K562 (cell line): ENCODE data around the gene SPATS2.

ENCODE experiments used
- CBFB ChIP-seq: sonication (generic); formaldehyde crosslinking; IDR thresholded peaks from 2 replicates; pipeline ENCODE4 v1.4.0; 2020; ENCODE audit warnings: mild to moderate bottlenecking, missing genetic modification reagents
- EHMT2 ChIP-seq: fragments of 450-650 bp; IDR thresholded peaks from 2 replicates; pipeline ENCODE4 v1.6.1; 2018; ENCODE audit warnings: antibody characterized with exemption
- LARP7 ChIP-seq: fragments of 450-650 bp; IDR thresholded peaks from 2 replicates; pipeline ENCODE4 v1.6.1; 2016
- LEF1 ChIP-seq: fragments of 450-650 bp; IDR thresholded peaks from 2 replicates; pipeline ENCODE4 v1.6.1; 2016; ENCODE audit warnings: mild to moderate bottlenecking
- MEIS2 ChIP-seq: fragments of 450-650 bp; IDR thresholded peaks from 2 replicates; pipeline ENCODE4 v1.6.1; 2014; ENCODE audit warnings: mild to moderate bottlenecking; ENCODE audit not compliant: partially characterized antibody
- POLR2A ChIP-seq: fragments of 450-650 bp; conservative IDR thresholded peaks from 2 replicates; pipeline ENCODE4 v1.6.1; 2016
- PTBP1 ChIP-seq: fragments of 200-400 bp; formaldehyde crosslinking; IDR thresholded peaks from 2 replicates; pipeline ENCODE4 v1.6.1; 2017; ENCODE audit warnings: low read depth, low read length
- RAD21 ChIP-seq, 2 experiments: fragments of 250-450 bp in 1 of 2; fragments of 450-650 bp in 1 of 2; sonication (Bioruptor Pico) in 1 of 2; formaldehyde crosslinking in 1 of 2; IDR thresholded peaks in 1 of 2; conservative IDR thresholded peaks in 1 of 2; 2 replicates each; pipeline versions ENCODE4 v1.4.0 to v1.8.0; 2020 to 2022; ENCODE audit warnings: mild to moderate bottlenecking in 2 of 2, moderate library complexity in 1 of 2
- SP2 ChIP-seq: IDR thresholded peaks from 2 replicates; pipeline ENCODE4 v1.6.1; 2011; ENCODE audit warnings: mild to moderate bottlenecking, low read depth, low read length, moderate library complexity; ENCODE audit not compliant: poor library complexity, severe bottlenecking; ENCODE audit errors: extremely low read depth
- ZBTB11 ChIP-seq, 3 experiments: fragments of 200-800 bp in 1 of 3; fragments of 250-450 bp in 1 of 3; fragments of 450-650 bp in 1 of 3; sonication (Bioruptor Pico) in 1 of 3; sonication (Bioruptor generic) in 1 of 3; formaldehyde crosslinking in 1 of 3; IDR thresholded peaks; 2 replicates each; pipeline versions ENCODE4 v1.6.1 to v1.8.0; 2016 to 2022; ENCODE audit warnings: mild to moderate bottlenecking in 2 of 3, missing genetic modification characterization in 2 of 3, missing compliant biosample characterization in 1 of 3, moderate library complexity in 1 of 3
- ZBTB7A ChIP-seq: IDR thresholded peaks from 2 replicates; pipeline ENCODE4 v1.6.1; 2011; ENCODE audit warnings: low read depth, mild to moderate bottlenecking, low read length, moderate library complexity, borderline replicate concordance; ENCODE audit not compliant: control insufficient read depth
- TF ChIP-seq, protein P1 (sequence below), 3 experiments: IDR thresholded peaks in 2 of 3; conservative IDR thresholded peaks in 1 of 3; 2 replicates each; pipeline ENCODE4 v1.5.1; 2011 to 2012; ENCODE audit warnings: low read length in 3 of 3, mild to moderate bottlenecking in 3 of 3, control low read depth in 2 of 3, improper control_type of control experiment in 1 of 3, inconsistent platforms in 1 of 3, low read depth in 1 of 3, mixed read lengths in 1 of 3, moderate library complexity in 1 of 3; ENCODE audit not compliant: insufficient read depth in 2 of 3
- TF ChIP-seq, protein P2 (sequence below), 2 experiments: fragments of 450-650 bp in 1 of 2; IDR thresholded peaks; 2 replicates each; pipeline ENCODE4 v1.6.1; 2011 to 2017; ENCODE audit warnings: low read depth in 2 of 2, antibody characterized with exemption in 1 of 2, borderline replicate concordance in 1 of 2, low read length in 1 of 2, mild to moderate bottlenecking in 1 of 2, mixed read lengths in 1 of 2; ENCODE audit not compliant: control insufficient read depth in 1 of 2

DNA sequence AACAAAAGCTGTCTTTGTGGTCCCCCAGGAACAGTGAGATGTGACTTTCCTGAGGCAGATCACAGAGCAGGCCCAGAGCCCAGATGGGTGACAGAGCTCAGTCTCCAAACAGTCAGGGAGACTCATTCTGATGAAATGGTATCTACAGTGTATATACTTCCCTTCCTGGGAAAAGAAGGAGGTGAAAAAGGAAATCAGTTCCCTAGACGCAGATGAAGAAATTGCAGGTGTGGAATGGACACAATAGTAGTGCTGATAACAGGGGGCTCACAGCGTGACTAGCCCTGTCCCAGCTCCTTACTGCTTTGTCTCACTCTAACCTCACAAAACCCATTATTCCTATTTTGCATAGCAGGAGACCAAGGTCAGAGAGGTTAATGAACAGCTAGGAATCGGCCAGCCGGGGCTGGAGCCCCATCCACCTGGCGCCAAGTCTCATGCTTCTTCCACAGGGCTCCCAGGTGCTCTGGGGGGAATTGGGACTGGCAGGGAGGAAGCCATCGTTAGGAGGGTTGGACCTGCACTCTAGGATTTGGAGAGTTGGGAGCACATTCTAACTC is 183.5 kb downstream of the SPATS2 start:
- no peak for TF ChIP-seq ZBTB7A
- no peak for TF ChIP-seq ZBTB11 (CRISPR knock-in tag; IDR thresholded peaks at IDR 0.05)
- TF ChIP-seq, protein P1, sequence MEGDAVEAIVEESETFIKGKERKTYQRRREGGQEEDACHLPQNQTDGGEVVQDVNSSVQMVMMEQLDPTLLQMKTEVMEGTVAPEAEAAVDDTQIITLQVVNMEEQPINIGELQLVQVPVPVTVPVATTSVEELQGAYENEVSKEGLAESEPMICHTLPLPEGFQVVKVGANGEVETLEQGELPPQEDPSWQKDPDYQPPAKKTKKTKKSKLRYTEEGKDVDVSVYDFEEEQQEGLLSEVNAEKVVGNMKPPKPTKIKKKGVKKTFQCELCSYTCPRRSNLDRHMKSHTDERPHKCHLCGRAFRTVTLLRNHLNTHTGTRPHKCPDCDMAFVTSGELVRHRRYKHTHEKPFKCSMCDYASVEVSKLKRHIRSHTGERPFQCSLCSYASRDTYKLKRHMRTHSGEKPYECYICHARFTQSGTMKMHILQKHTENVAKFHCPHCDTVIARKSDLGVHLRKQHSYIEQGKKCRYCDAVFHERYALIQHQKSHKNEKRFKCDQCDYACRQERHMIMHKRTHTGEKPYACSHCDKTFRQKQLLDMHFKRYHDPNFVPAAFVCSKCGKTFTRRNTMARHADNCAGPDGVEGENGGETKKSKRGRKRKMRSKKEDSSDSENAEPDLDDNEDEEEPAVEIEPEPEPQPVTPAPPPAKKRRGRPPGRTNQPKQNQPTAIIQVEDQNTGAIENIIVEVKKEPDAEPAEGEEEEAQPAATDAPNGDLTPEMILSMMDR (IDR thresholded peaks at IDR 0.05 in 2 of 3, conservative IDR thresholded peaks at IDR 0.05 in 1 of 3; ENCODE audit: insufficient read depth in 2 of 3, low read depth in 1 of 3, low read length in 3 of 3) = no peak
- TF ChIP-seq PTBP1 = no peak
- no peak for TF ChIP-seq CBFB (CRISPR knock-in tag)
- no peak for TF ChIP-seq POLR2A
- no peak for TF ChIP-seq EHMT2
- no peak for TF ChIP-seq RAD21 (CRISPR knock-in tag; conservative IDR thresholded peaks at IDR 0.05 in 1 of 2, IDR thresholded peaks at IDR 0.05 in 1 of 2)
- TF ChIP-seq, protein P2, sequence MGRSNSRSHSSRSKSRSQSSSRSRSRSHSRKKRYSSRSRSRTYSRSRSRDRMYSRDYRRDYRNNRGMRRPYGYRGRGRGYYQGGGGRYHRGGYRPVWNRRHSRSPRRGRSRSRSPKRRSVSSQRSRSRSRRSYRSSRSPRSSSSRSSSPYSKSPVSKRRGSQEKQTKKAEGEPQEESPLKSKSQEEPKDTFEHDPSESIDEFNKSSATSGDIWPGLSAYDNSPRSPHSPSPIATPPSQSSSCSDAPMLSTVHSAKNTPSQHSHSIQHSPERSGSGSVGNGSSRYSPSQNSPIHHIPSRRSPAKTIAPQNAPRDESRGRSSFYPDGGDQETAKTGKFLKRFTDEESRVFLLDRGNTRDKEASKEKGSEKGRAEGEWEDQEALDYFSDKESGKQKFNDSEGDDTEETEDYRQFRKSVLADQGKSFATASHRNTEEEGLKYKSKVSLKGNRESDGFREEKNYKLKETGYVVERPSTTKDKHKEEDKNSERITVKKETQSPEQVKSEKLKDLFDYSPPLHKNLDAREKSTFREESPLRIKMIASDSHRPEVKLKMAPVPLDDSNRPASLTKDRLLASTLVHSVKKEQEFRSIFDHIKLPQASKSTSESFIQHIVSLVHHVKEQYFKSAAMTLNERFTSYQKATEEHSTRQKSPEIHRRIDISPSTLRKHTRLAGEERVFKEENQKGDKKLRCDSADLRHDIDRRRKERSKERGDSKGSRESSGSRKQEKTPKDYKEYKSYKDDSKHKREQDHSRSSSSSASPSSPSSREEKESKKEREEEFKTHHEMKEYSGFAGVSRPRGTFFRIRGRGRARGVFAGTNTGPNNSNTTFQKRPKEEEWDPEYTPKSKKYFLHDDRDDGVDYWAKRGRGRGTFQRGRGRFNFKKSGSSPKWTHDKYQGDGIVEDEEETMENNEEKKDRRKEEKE (IDR thresholded peaks at IDR 0.05; ENCODE audit: borderline replicate concordance in 1 of 2, control insufficient read depth in 1 of 2, low read depth in 2 of 2, low read length in 1 of 2) = no peak
- TF ChIP-seq LARP7 = no peak
- no peak for TF ChIP-seq SP2
- TF ChIP-seq MEIS2 = no peak
- TF ChIP-seq LEF1 = no peak
